ENCODE results near the gene SMIM29. TPM values are rescaled to one million over a fixed set of nuclear protein-coding genes. Genes with fewer than 3 reads are reported as not detected.

The SMIM29 gene
- total and polyA plus RNA-seq, 2 experiments from 2014 or later: 5.0 to 15.9 TPM

- TF ChIP-seq REST (IDR thresholded peaks at IDR 0.05; ENCODE audit: unreplicated experiment) (no peak), ZNF462 (CRISPR knock-in tag; IDR thresholded peaks at IDR 0.05) (no peak), CREB1 (CRISPR knock-in tag; IDR thresholded peaks at IDR 0.05; ENCODE audit: low read depth) (no peak), JUNB (IDR thresholded peaks at IDR 0.05; ENCODE audit: unreplicated experiment) (no peak)
These were observed 46.9 kb upstream of the SMIM29 start (continued) for GRCh38 chr6:34295721-34296120.

- Histone ChIP-seq H3K4me2 (no peak overlapping the region), H3K36me3 (ENCODE audit: insufficient read depth) (peaks cover 7% of the 10 kb centered on the region), H3K27me3 (ENCODE audit: insufficient read depth) (no peaks in the 10 kb centered on the region), H4K20me1 (replicated peaks; ENCODE audit: insufficient read depth) (no peaks in the 10 kb centered on the region; the same call in 1 of the 2 replicates), H3K79me2 (replicated peaks; ENCODE audit: insufficient read depth) (no peaks in the 10 kb centered on the region), H3F3A (replicated peaks; ENCODE audit: low read depth) (no peaks in the 10 kb centered on the region; the same call in 1 of the 2 replicates), H3K4me3 (no peak overlapping the region), H2AFZ (no peak overlapping the region), H3K9me2 (ENCODE audit: insufficient read depth) (no peaks in the 10 kb centered on the region), H3K27ac (ENCODE audit: low read depth) (no peak overlapping the region), H3K4me1 (ENCODE audit: insufficient read depth) (no peaks in the 10 kb centered on the region)
- no peak for DNase-seq (ENCODE audit: low spot score)
- Mint-ChIP-seq H3K27ac (0 out of 2 replicates have a peak overlapping the region, but pooled peaks have one; percentile 1), H3K36me3 (ENCODE audit: low read depth) (peaks cover 29% of the 10 kb centered on the region), H3K9me3 (no peaks in the 10 kb centered on the region), H3K27me3 (ENCODE audit: insufficient read depth, low read depth, poor library complexity) (peaks cover 2% of the 10 kb centered on the region), H3K4me1 (no peaks in the 10 kb centered on the region), H3K4me3 (no peak overlapping the region)
- no peak for ATAC-seq
- TF ChIP-seq REST (IDR thresholded peaks at IDR 0.05; ENCODE audit: unreplicated experiment): no peak
These were observed 44.1 kb upstream of the SMIM29 start for GRCh38 chr6:34292954-34293353.

Data from GM23338 (cell line).